WTC11 (cell line): ENCODE measurements around the gene ADAP1.

Experiments
- TEAD4 ChIP-seq: sonication (generic); formaldehyde crosslinking; IDR thresholded peaks from 2 replicates; pipeline ENCODE4 v1.8.0; 2022; ENCODE audit warnings: mild to moderate bottlenecking, missing genetic modification reagents
- ZNF121 ChIP-seq: sonication (generic); formaldehyde crosslinking; IDR thresholded peaks from 2 replicates; pipeline ENCODE4 v1.8.0; 2023; ENCODE audit warnings: missing genetic modification reagents

DNA sequence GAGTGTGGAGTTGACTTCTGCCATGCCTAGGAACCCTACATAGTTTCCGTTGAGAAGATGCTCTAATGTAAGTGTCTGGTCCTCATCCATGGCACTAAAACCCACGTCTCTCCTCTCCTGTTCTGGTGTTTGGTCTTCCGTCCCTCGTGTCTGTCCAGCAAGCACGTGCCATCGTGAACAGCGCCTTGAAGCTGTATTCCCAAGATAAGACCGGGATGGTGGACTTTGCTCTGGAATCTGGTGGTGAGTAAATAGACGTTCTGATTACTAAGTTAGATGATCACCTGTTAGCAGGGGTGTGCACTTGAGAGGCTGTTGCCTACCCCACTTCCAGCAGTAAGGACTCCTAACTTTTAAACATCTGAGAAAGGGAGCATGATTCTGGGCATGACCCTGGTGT lies 93.3 kb downstream of the ADAP1 start:
- TF ChIP-seq TEAD4 (CRISPR knock-in tag) (no peak), ZNF121 (no peak)
